ACHN (cell line): ENCODE measurements around the gene TRABD2B.

Experiments used
- DNase-seq: peaks from one replicate; pipeline ENCODE4 v3.0.0-alpha.2; 2015
- in situ Hi-C: cut with HindIII; loops from 2 replicates; pipeline ENCODE4 v1.10.0; 2017; ENCODE audit warnings: low sequenced_read_pairs, low pct_ligation_motif_present, low pct_unique_long_range_greater_than_20kb

The TRABD2B gene

GRCh38 chr1:47764461-47765046 is 232.6 kb downstream of the TRABD2B start:
- DNase-seq = no peak
- in situ Hi-C loops = no loop called here

- in situ Hi-C loops = no loop called here
Measured at GRCh38 chr1:47763591-47764171, 233.5 kb downstream of the TRABD2B start.

GRCh38 chr1:47761974-47762373 is 235.2 kb downstream of the TRABD2B start:
- DNase-seq = no peak
- in situ Hi-C loops = no loop called here

More at GRCh38 chr1:47763591-47764171, 233.5 kb downstream of the TRABD2B start:
- no peak for DNase-seq

DNA sequence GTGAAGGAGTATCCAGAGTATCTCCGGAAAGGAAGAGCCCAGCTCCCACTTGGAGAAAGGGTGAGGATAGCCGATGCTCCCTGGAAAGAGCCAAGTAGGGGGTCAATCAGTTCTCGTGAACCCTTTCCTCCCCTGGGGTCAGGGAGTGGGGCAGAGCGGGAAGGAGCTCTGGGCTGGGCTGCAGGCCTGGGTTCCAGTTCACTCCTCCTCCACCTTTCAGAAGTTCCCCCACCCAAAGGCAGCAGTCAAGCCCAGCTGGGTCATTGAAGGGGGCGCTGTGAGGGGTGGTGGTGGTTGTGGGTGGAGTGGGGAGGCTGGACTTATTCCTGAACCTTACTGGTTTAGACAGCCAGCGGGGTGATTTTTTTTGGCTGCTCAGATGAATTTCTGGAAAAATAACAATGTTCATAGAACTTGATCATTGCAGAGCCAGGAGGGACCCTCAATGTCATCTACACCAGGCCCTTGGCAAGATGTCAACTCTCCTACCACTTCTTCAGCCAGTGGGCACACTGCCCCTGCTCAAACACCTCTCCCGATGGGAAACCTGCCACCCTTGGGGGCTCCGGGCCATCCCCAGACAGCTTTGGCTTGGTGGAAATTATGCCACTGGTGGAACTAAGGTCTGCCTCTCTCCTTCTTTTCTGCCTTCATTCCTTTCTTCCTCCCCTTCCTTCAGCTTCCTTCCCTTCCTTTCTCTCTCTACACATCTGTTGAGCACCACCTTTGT is 235.8 kb downstream of the TRABD2B start:
- DNase-seq = no peak
- in situ Hi-C loops = no loop called here

DNA sequence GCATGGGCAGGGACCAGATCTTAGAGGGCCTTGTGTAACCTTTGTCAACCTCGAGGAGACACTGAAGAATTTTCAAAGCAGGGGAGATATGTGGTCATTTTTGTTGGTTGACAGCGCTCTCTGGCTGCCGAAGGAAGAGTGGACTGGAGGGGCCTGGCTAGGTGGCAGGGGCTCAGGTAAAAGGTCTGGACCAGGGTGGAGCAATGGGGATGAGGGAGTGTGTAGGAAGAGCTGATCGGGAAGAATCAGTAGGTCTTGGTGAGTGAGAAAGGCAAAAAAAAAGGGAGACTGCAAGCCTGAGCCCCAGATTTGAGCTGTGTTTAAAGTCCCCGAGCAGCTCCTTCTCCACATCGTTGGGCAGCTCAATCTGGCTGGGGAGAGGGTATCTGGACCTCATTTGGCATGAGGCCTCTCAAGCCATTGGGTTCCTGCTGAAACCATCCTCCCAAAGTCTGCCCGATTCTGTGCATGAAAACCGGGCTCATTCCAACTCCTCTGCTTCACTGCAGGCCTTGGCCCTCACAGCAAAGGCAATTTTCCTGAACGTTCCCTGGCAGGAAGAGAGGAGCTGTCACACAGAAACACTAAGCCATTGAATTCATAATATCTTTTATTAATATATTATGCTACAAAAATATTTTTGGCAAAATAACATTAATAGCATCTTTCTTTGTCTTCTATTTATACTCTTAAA is 237.1 kb downstream of the TRABD2B start:
- DNase-seq = no peak
- in situ Hi-C loops = no loop called here

DNA sequence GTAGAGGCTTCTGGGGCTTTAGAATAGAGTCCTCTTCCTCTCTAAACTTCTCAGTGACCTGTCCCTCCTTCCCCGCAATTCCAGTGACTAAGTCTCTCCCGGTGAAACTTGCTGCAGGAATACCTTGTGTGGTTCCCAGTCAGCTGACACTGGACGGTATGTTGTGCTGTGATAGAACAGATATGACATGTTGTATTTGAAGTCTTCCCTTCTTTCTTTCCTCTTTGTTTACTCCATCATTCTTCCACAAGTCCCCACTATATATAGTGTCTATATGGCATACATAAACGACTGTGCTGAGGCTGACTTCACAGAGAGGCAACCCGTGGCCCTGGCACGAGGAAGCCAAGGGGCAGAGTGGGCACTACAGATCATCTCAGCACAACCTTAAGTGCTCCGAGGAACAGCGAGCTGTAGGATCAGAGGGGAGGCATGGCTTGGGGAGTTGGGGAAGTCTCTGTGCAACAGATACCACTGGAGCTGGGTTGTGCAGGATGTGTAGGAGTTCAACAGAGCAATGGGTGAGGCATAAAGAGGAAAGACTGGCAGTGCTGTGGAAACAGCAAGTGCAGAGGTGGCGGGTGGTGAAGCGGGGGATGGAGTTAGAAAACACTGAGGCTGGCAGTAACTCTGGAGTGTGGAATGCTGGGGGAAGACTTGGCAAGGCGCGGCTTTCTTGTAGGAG is 237.8 kb downstream of the TRABD2B start:
- no peak for DNase-seq
- in situ Hi-C loops = no loop called here

GRCh38 chr1:47758341-47759250 is 238.6 kb downstream of the TRABD2B start:
- no peak for DNase-seq
- in situ Hi-C loops = no loop called here

DNA sequence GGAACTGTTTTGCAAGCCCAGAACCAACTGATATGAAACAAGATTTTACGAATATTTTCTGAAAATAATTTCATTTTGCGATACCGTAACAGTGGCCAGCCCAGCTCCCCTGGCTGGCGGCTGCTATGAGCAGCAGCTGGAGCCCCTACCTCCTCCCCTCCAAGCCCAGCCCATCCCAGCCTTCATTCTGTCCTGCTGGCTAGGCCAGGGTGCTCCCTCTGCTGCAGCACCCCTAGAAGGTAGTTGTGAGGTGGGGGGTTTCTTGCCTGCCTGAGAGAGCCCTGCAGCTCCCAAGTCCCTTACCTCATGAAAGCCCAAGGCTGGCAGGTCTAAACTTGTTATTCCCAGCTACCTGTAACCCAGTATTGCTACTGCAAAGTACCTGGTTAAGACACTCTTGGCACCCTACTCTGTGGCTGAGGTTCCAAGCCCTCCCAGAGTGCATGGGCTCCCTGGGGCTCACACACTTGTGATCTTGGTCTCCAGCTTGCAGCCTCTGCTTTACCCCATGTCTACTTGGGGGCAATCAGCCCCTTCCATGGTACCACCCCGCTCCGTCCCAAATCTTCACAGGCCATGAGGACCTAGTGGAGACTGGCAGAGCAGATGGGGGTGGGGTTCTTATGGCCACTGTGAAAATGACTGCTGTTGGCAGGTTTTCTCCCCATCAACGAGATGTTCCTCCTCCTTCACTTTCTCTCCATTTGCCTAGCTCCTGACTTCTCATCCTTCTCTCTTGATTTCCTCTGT is 239.8 kb downstream of the TRABD2B start:
- DNase-seq = no peak
- in situ Hi-C loops = no loop called here

DNA sequence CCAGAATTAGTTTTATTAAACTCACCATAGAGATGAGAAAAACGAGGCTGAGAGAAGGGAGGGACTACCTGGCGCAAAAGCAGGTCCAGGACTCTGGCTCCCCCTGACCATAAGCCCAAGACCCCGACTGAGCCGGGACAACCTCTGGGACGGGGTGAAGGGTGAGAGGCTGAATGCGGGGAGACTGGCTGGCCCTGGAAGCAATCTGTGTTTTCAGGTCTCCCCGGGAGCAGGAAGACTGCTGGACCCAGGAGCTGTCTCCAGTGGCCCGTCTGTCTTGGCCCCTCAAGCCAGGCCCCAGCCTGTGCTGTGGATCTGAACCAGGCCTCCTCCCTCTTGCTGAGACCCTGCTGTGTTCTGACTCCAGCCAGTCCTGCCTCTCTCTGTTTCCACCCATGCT is 240.8 kb downstream of the TRABD2B start:
- no peak for DNase-seq
- in situ Hi-C loops = no loop called here

- in situ Hi-C loops = no loop called here
- DNase-seq = no peak
Measured at GRCh38 chr1:47756006-47756405, 241.2 kb downstream of the TRABD2B start.

DNA sequence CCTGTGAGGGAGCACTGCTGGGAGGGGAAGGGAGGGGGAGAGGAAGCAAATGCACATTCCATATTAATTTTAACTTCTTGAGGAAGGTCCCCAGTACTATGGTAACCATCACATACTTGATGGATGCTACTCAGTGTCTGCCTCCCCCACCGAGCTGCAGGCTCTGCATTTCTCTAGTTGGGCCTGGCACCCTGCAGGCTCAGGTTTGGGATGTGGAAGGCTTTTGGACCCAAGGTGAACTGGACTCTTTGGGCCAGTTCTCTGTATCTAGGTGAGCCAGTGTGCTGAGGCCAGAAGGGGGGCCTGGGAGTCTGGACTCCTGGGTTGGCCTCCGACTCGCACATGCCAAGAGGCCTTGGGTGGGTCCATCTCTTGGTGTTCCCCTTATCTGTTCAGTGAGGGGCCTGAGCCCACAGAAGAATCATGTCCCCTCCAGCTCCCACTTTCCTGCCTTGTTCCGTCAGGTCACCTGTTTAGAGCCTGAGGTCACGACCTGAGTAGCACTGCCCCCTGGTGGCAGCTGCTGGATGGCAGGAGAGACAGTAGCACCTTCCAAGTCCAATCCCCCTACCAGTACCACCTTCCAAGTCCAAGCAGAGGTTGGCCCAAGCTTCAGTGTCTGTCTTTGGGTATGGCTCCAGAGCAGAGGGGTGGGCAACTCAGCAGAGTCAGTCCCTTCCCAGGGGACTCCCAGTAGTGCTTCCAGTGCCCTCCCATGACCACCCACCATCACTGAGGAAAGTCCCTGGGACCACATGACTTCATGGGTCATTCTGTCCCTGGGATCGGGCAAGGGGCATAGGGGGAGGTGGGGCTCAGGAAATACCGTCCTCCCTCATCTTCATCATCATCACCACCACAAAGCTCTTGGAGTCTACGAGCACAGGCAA is 241.8 kb downstream of the TRABD2B start:
- in situ Hi-C loops = no loop called here
- DNase-seq = peak; percentile 27

- DNase-seq = no peak
- in situ Hi-C loops = no loop called here
Measured at GRCh38 chr1:47754221-47754620, 243.0 kb downstream of the TRABD2B start.

DNA sequence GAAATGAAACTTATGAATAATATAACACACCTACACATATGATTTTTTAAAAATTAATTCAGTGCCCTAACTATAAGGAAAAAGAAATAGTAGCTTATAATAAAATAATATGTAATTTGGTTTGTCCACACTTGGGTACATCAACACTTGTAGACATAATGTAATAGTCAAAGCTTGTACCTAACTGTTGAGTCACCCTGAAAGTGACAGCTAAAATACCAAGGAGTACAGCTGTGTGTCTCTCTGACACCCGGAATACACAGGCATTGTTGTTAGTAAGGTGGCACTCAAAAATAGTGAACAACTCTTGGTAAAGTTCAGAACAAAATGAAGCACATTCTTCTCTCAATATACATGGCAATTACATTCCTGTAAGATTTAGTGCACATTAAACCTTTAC is 243.4 kb downstream of the TRABD2B start:
- in situ Hi-C loops = no loop called here
- no peak for DNase-seq

GRCh38 chr1:47752559-47752958 is 244.6 kb downstream of the TRABD2B start:
- in situ Hi-C loops = no loop called here
- DNase-seq = no peak

GRCh38 chr1:47751996-47752451 is 245.2 kb downstream of the TRABD2B start:
- in situ Hi-C loops = no loop called here

GRCh38 chr1:47751193-47751592 is 246.0 kb downstream of the TRABD2B start:
- DNase-seq = no peak
- in situ Hi-C loops = no loop called here

More at GRCh38 chr1:47751996-47752451, 245.2 kb downstream of the TRABD2B start:
- DNase-seq = no peak
